PFSK-1 (cell line): Measurements from ENCODE around the gene CCDC177.

ENCODE experiments used
- FOXP2 ChIP-seq: optimal IDR thresholded peaks from 2 replicates; pipeline ENCODE3; 2011; ENCODE audit warnings: borderline replicate concordance, control low read depth, inconsistent platforms; ENCODE audit not compliant: insufficient read depth; ENCODE audit errors: extremely low read length, extremely low read depth
- POLR2AphosphoS5 ChIP-seq: IDR thresholded peaks from 2 replicates; pipeline ENCODE4 v1.6.1; 2012; ENCODE audit warnings: low read depth, mild to moderate bottlenecking, control low read depth, low read length, moderate library complexity
- SIN3A ChIP-seq: IDR thresholded peaks from 2 replicates; pipeline ENCODE4 v1.6.1; 2012; ENCODE audit warnings: mild to moderate bottlenecking, low read length, moderate library complexity, borderline replicate concordance; ENCODE audit not compliant: insufficient read depth
- TAF1 ChIP-seq: IDR thresholded peaks from 2 replicates; pipeline ENCODE4 v1.6.1; 2012; ENCODE audit warnings: low read length, control low read depth, borderline replicate concordance; ENCODE audit not compliant: insufficient read depth
- TF ChIP-seq, protein P1 (sequence below), 2 experiments: IDR thresholded peaks; 2 replicates each; pipeline versions ENCODE4 v1.6.1 to v1.8.0; 2011 to 2012; ENCODE audit warnings: low read depth in 2 of 2, low read length in 2 of 2, control low read depth in 1 of 2, inconsistent platforms in 1 of 2, mild to moderate bottlenecking in 1 of 2, moderate library complexity in 1 of 2; ENCODE audit not compliant: insufficient read depth in 1 of 2

The CCDC177 gene

DNA sequence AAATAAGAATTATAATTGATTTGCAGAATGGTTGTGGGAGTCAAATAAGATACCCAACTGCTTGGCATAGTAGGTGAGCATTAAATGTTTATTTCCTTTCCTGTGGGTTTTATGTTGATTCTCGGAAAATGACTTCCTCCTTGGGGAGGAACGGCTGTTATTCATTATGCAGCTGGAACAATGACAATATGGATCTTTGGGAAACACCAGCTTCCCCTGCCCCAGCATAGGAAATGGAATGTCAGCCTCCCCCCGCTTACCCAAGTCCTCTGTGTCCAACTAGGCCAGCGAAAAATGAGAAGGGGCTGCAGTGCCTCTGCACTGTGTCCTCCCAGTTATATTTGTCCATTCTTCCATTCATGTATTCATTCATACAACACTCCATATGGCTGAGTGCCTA, 11.7 kb upstream of the CCDC177 start:
- no peak for TF ChIP-seq POLR2AphosphoS5
- TF ChIP-seq, protein P1, sequence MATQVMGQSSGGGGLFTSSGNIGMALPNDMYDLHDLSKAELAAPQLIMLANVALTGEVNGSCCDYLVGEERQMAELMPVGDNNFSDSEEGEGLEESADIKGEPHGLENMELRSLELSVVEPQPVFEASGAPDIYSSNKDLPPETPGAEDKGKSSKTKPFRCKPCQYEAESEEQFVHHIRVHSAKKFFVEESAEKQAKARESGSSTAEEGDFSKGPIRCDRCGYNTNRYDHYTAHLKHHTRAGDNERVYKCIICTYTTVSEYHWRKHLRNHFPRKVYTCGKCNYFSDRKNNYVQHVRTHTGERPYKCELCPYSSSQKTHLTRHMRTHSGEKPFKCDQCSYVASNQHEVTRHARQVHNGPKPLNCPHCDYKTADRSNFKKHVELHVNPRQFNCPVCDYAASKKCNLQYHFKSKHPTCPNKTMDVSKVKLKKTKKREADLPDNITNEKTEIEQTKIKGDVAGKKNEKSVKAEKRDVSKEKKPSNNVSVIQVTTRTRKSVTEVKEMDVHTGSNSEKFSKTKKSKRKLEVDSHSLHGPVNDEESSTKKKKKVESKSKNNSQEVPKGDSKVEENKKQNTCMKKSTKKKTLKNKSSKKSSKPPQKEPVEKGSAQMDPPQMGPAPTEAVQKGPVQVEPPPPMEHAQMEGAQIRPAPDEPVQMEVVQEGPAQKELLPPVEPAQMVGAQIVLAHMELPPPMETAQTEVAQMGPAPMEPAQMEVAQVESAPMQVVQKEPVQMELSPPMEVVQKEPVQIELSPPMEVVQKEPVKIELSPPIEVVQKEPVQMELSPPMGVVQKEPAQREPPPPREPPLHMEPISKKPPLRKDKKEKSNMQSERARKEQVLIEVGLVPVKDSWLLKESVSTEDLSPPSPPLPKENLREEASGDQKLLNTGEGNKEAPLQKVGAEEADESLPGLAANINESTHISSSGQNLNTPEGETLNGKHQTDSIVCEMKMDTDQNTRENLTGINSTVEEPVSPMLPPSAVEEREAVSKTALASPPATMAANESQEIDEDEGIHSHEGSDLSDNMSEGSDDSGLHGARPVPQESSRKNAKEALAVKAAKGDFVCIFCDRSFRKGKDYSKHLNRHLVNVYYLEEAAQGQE (IDR thresholded peaks at IDR 0.05; ENCODE audit: insufficient read depth in 1 of 2, low read depth in 2 of 2, low read length in 2 of 2) = no peak
- TF ChIP-seq FOXP2 = no peak
- no peak for TF ChIP-seq TAF1
- no peak for TF ChIP-seq SIN3A

GRCh38 chr14:69584389-69584788, 9.7 kb upstream of the CCDC177 start:
- TF ChIP-seq, protein P1 (IDR thresholded peaks at IDR 0.05; ENCODE audit: insufficient read depth in 1 of 2, low read depth in 2 of 2, low read length in 2 of 2) = no peak
- no peak for TF ChIP-seq SIN3A
- TF ChIP-seq POLR2AphosphoS5 = no peak
- no peak for TF ChIP-seq TAF1

DNA sequence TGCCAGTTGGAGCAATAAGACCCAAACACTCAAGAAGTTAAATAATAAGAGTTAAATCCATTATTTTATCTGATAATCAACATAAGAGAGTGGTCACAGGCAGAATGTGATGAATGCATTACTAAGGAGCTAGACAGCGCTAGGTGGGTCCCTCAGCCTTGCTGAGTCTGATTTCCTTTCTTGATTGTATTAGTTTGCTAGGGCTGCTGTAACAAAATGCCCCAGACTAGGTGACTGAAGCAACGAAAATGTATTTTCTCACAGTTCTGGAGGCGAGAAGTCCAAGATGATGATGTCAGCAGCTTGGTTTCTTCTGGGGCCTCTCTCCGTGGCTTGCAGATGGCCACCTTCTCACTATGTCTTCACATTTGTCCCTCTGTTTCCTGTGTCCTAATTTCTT, 8.2 kb upstream of the CCDC177 start:
- no peak for TF ChIP-seq FOXP2
- no peak for TF ChIP-seq TAF1
- TF ChIP-seq POLR2AphosphoS5 = no peak
- TF ChIP-seq, protein P1 (IDR thresholded peaks at IDR 0.05; ENCODE audit: insufficient read depth in 1 of 2, low read depth in 2 of 2, low read length in 2 of 2) = no peak
- TF ChIP-seq SIN3A = no peak

- TF ChIP-seq POLR2AphosphoS5 = no peak
- TF ChIP-seq TAF1 = no peak
- TF ChIP-seq SIN3A = no peak
- TF ChIP-seq, protein P1 (IDR thresholded peaks at IDR 0.05; ENCODE audit: insufficient read depth in 1 of 2, low read depth in 2 of 2, low read length in 2 of 2) = no peak
- no peak for TF ChIP-seq FOXP2
Measured at GRCh38 chr14:69582212-69582611, 7.5 kb upstream of the CCDC177 start.

DNA sequence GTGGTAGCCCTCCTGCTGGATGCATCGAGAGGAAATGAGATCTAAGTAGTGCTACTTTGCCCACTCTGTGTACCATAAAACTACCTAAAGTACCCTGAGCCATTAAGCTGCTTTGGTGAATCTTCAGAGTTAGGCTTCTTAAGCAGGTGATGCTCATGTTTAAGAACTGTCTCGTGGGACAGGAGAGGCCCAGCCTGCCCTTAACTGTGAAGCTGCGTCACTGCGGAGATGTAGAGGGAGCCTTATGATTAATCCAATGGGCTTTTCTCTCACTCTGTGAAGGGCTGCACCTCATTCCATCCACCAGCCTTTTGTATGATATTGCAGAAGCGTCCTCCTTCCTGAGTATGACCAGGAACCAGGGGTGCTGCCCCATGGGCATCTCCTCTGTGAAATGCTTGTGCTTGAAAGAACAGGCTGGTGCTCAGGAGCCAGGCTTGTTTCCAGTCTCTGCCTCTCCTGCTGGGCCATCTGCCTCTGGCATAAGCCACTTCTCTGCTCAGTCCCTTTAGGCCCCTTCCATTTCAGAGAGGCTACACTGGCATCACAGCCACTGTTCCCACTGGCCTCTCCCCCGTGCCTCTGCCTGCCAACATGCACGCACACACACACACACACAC, 6.8 kb upstream of the CCDC177 start:
- TF ChIP-seq TAF1 = no peak
- no peak for TF ChIP-seq SIN3A
